H9 (cell line): Measurements from ENCODE around the gene SP6. TPM values are rescaled to one million over a fixed set of nuclear protein-coding genes. Genes with fewer than 3 reads are reported as not detected.

ENCODE experiments used
- DNase-seq: peaks from one replicate; pipeline ENCODE4 v3.0.0-alpha.2; 2017
- H2AFZ ChIP-seq: one replicate; pipeline ENCODE4 v1.6.1; 2013; ENCODE audit warnings: mild to moderate bottlenecking, low read length, control low read depth, moderate library complexity
- H2AK5ac ChIP-seq: 2 replicates; pipeline ENCODE4 v1.6.1; 2013; ENCODE audit warnings: low read length, control low read depth, mixed read lengths; ENCODE audit not compliant: insufficient read length
- H2BK120ac ChIP-seq: one replicate; pipeline ENCODE4 v1.6.1; 2013; ENCODE audit warnings: low read depth, mild to moderate bottlenecking, low read length, control low read depth, inconsistent platforms; ENCODE audit not compliant: poor library complexity, severe bottlenecking
- H2BK12ac ChIP-seq: 2 replicates; pipeline ENCODE4 v1.6.1; 2013; ENCODE audit warnings: low read length, control low read depth, mixed read lengths, low read depth; ENCODE audit not compliant: insufficient read length
- H2BK15ac ChIP-seq: 2 replicates; pipeline ENCODE4 v1.6.1; 2013; ENCODE audit warnings: low read depth, low read length, control low read depth
- H2BK20ac ChIP-seq: one replicate; pipeline ENCODE4 v1.6.1; 2013; ENCODE audit warnings: low read depth, mild to moderate bottlenecking, low read length, control low read depth, inconsistent platforms; ENCODE audit not compliant: poor library complexity, severe bottlenecking
- H2BK5ac ChIP-seq: 2 replicates; pipeline ENCODE4 v1.6.1; 2013; ENCODE audit warnings: low read length, control low read depth, mixed read lengths; ENCODE audit not compliant: insufficient read length
- H3K14ac ChIP-seq: 2 replicates; pipeline ENCODE4 v1.6.1; 2013; ENCODE audit warnings: low read length, control low read depth; ENCODE audit not compliant: insufficient read depth
- H3K18ac ChIP-seq: 2 replicates; pipeline ENCODE4 v1.6.1; 2013; ENCODE audit warnings: low read depth, mild to moderate bottlenecking, mixed read lengths, low read length, control low read depth; ENCODE audit not compliant: insufficient read length
- H3K23ac ChIP-seq: 2 replicates; pipeline ENCODE4 v1.6.1; 2013; ENCODE audit warnings: low read length, control low read depth, mixed read lengths, low read depth; ENCODE audit not compliant: insufficient read length
- H3K23me2 ChIP-seq: 2 replicates; pipeline ENCODE4 v1.6.1; 2013; ENCODE audit warnings: low read depth, mild to moderate bottlenecking, mixed read lengths, low read length, control low read depth; ENCODE audit not compliant: insufficient read length, poor library complexity, severe bottlenecking
- H3K27ac ChIP-seq: 2 replicates; pipeline ENCODE4 v1.5.1; 2013; ENCODE audit warnings: low read length, control low read depth, mixed read lengths, low read depth; ENCODE audit not compliant: insufficient read length
- H3K27me3 ChIP-seq: 2 replicates; pipeline ENCODE4 v1.6.1; 2013; ENCODE audit warnings: low read length, control low read depth, inconsistent platforms; ENCODE audit not compliant: insufficient read depth
- H3K4ac ChIP-seq: 2 replicates; pipeline ENCODE4 v1.6.1; 2013; ENCODE audit warnings: low read depth, mild to moderate bottlenecking, control low read depth, inconsistent platforms, low read length, moderate library complexity
- H3K4me1 ChIP-seq: 2 replicates; pipeline ENCODE4 v1.6.1; 2013; ENCODE audit warnings: low read length, control low read depth, inconsistent platforms; ENCODE audit not compliant: insufficient read depth
- H3K4me2 ChIP-seq: 2 replicates; pipeline ENCODE4 v1.6.1; 2013; ENCODE audit warnings: low read length, control low read depth, mixed read lengths; ENCODE audit not compliant: insufficient read length, insufficient read depth
- H3K56ac ChIP-seq: 2 replicates; pipeline ENCODE4 v1.6.1; 2013; ENCODE audit warnings: low read depth, mild to moderate bottlenecking, mixed read lengths, low read length, control low read depth; ENCODE audit not compliant: insufficient read length
- H3K79me1 ChIP-seq: 2 replicates; pipeline ENCODE4 v1.6.1; 2013; ENCODE audit warnings: low read depth, mild to moderate bottlenecking, moderate library complexity, low read length, control low read depth, inconsistent platforms; ENCODE audit not compliant: insufficient read depth, poor library complexity, severe bottlenecking
- H3K79me2 ChIP-seq: 2 replicates; pipeline ENCODE4 v1.6.1; 2013; ENCODE audit warnings: low read length, control low read depth, inconsistent platforms; ENCODE audit not compliant: insufficient read depth
- H3K9ac ChIP-seq: 2 replicates; pipeline ENCODE4 v1.6.1; 2013; ENCODE audit warnings: low read length, control low read depth, mixed read lengths; ENCODE audit not compliant: insufficient read length; ENCODE audit errors: extremely low read depth
- H3K9me3 ChIP-seq: one replicate; pipeline ENCODE4 v1.6.1; 2013; ENCODE audit warnings: low read depth, low read length, inconsistent platforms; ENCODE audit not compliant: control insufficient read depth
- H3T11ph ChIP-seq: one replicate; pipeline ENCODE4 v1.6.1; 2013; ENCODE audit warnings: mild to moderate bottlenecking, low read length, control low read depth, inconsistent platforms
- H4K20me1 ChIP-seq: one replicate; pipeline ENCODE4 v1.6.1; 2013; ENCODE audit not compliant: control insufficient read depth, insufficient read length, insufficient read depth
- H4K5ac ChIP-seq: 2 replicates; pipeline ENCODE4 v1.6.1; 2013; ENCODE audit warnings: low read depth, mild to moderate bottlenecking, mixed read lengths, low read length, control low read depth; ENCODE audit not compliant: insufficient read length
- H4K8ac ChIP-seq: replicated peaks from 2 replicates; pipeline ENCODE4 v1.6.1; 2013; ENCODE audit warnings: low read length, control low read depth, mixed read lengths, low read depth; ENCODE audit not compliant: insufficient read length
- H4K91ac ChIP-seq: 2 replicates; pipeline ENCODE4 v1.6.1; 2013; ENCODE audit warnings: low read depth, mild to moderate bottlenecking, moderate library complexity, mixed read lengths, low read length, control low read depth; ENCODE audit not compliant: insufficient read length
- H3K27ac Mint-ChIP-seq, 3 experiments: 2 replicates in 2 of 3; 3 replicates in 1 of 3; pipeline ENCODE4 v1.8.0; 2020 to 2021; ENCODE audit warnings: mixed read lengths in 3 of 3, mild to moderate bottlenecking in 1 of 3, moderate library complexity in 1 of 3
- H3K27me3 Mint-ChIP-seq: 2 replicates; pipeline ENCODE4 v1.8.0; 2021; ENCODE audit warnings: low read depth, mild to moderate bottlenecking, moderate library complexity, mixed read lengths
- H3K36me3 Mint-ChIP-seq, 3 experiments: 2 replicates in 2 of 3; 3 replicates in 1 of 3; pipeline ENCODE4 v1.8.0; 2020 to 2021; ENCODE audit warnings: low read depth in 3 of 3, mixed read lengths in 3 of 3; ENCODE audit not compliant: insufficient read depth in 1 of 3
- H3K4me1 Mint-ChIP-seq, 2 experiments: 2 replicates each; pipeline ENCODE4 v1.8.0; 2020; ENCODE audit warnings: mixed read lengths in 2 of 2
- H3K4me3 Mint-ChIP-seq, 2 experiments: 2 replicates in 1 of 2; 3 replicates in 1 of 2; pipeline ENCODE4 v1.8.0; 2020 to 2021; ENCODE audit warnings: mild to moderate bottlenecking in 2 of 2, mixed read lengths in 2 of 2, moderate library complexity in 1 of 2
- H3K9me3 Mint-ChIP-seq, 2 experiments: 2 replicates in 1 of 2; 3 replicates in 1 of 2; pipeline ENCODE4 v1.8.0; 2020; ENCODE audit warnings: mild to moderate bottlenecking in 2 of 2, mixed read lengths in 2 of 2, moderate library complexity in 1 of 2
- CTCF ChIP-seq: fragments of 200-600 bp; sonication (generic); conservative IDR thresholded peaks from 3 replicates; pipeline ENCODE4 v1.8.0; 2021; ENCODE audit warnings: antibody characterized with exemption, mild to moderate bottlenecking
- WGBS: extraction: QIAGEN DNeasy Blood & Tissue Kit; methylation state at CpG from one replicate; pipeline ENCODE4 v1.1.7; 2013; ENCODE audit warnings: missing lambda C conversion rate, low lambda C conversion rate, mixed read lengths; ENCODE audit not compliant: insufficient read length; ENCODE audit errors: extremely low coverage; 5-methylcytosine and 5-hydroxymethylcytosine counted together
- total RNA-seq: library from RNA; stranded (reverse); gene quantifications from 2 replicates; pipeline ENCODE4 v1.2.1, GENCODE V29; 2021

The SP6 gene
- total RNA-seq, 1 experiment from 2014 or later = 0.90 TPM

GRCh38 chr17:47882247-47882646 is 31.3 kb upstream of the SP6 start:
- DNase-seq = no peak
- Histone ChIP-seq H3K79me2 (no peaks in the 10 kb centered on the region), H4K5ac (no peak overlapping the region), H2AFZ (no peak overlapping the region), H3K4ac (no peak overlapping the region), H3K27me3 (no peaks in the 10 kb centered on the region; the same call in 1 of the 2 replicates), H3K23me2 (no peaks in the 10 kb centered on the region), H2BK20ac (no peak overlapping the region), H3K14ac (no peak overlapping the region; the same call in 1 of the 2 replicates), H2BK15ac (no peak overlapping the region), H3K27ac (no peak overlapping the region), H2BK120ac (no peak overlapping the region), H3T11ph (no peak overlapping the region), H4K91ac (no peak overlapping the region), H2BK12ac (no peak overlapping the region), H3K79me1 (no peaks in the 10 kb centered on the region), H3K4me2 (no peak overlapping the region), H3K4me1 (peaks cover 3% of the 10 kb centered on the region; the same call in 1 of the 2 replicates), H3K18ac (no peak overlapping the region), H3K9me3 (no peaks in the 10 kb centered on the region), H3K56ac (no peak overlapping the region), H3K23ac (no peak overlapping the region), H4K8ac (no peak overlapping the region), H3K9ac (no peak overlapping the region), H2BK5ac (no peak overlapping the region), H2AK5ac (no peak overlapping the region), H4K20me1 (no peaks in the 10 kb centered on the region)
- Mint-ChIP-seq H3K9me3 (no peaks in the 10 kb centered on the region), H3K27me3 (peaks cover 31% of the 10 kb centered on the region), H3K27ac (no peak overlapping the region), H3K4me3 (no peak overlapping the region), H3K4me1 (peaks cover 27 to 42% of the 10 kb centered on the region in 2 experiments), H3K36me3 (no peaks in the 10 kb centered on the region)
- WGBS = no CpG with 5 or more reads among the region's 7 CpGs
- no peak for TF ChIP-seq CTCF
